ENCODE data around the gene OR6J1.
"Not testable (repeated sequence)": the region's sequence is repeated elsewhere in the genome, so short reads cannot be mapped to it uniquely, and the experiment has no call there.

OR6J1 gene

GRCh38 chr14:22650960-22651521 lies 6.9 kb upstream of the OR6J1 start:
- no peak for DNase-seq (ENCODE audit: low read depth in 3 of 3)

DNA sequence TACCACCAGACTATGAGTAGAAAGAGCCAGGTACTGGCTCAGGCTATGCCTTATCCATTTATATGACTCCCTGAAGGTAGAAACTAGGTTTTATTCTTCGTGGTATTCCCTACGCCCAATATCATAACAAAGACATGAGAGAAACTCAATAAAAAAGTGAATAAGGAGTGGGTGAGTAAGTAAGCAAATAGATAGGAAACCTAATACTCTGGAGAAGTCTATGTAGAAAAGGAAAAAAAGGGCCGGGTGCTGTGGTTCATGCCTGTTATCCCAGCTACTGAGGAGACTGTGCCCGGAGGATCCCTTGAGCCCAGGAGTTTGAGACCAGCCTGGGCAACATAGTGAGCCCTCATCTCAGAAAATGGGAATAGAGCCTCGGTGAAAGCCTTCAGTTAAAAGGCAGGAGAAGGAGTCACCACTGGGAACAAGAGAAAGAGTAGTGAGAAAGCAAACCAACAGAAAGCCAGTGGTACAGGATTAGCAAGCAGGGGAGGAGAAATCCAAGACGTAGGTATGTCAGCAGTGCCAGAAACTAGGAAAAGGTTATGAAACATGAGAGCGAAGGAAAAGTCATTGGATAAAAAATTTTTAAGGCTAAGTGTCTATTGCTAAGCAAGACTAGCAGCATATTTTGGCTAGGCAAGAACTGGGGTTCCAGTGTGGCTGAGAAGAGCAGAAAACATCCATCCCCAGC lies 6.0 kb upstream of the OR6J1 start:
- no peak for DNase-seq (ENCODE audit: low read depth in 3 of 3)

DNA sequence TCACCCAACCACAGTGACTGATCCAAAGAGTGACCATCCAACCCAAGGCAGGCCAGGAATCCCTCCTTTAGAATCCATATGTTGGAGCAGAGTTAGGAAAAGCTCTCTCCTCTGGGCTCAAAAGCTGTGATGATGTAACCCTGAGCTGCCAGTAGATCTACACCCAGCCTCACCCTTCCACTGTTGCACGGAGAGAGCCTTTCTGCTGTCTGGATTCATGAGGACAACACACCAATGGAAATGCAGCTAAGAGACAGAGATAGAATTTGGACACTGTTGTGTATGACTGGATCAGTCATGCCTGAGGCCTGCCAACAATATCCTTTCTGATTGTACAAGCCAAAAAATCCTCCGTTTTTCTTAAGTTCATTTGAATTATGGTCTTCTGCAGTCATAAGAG lies 4.4 kb upstream of the OR6J1 start:
- no peak for DNase-seq (ENCODE audit: low read depth in 3 of 3)

DNA sequence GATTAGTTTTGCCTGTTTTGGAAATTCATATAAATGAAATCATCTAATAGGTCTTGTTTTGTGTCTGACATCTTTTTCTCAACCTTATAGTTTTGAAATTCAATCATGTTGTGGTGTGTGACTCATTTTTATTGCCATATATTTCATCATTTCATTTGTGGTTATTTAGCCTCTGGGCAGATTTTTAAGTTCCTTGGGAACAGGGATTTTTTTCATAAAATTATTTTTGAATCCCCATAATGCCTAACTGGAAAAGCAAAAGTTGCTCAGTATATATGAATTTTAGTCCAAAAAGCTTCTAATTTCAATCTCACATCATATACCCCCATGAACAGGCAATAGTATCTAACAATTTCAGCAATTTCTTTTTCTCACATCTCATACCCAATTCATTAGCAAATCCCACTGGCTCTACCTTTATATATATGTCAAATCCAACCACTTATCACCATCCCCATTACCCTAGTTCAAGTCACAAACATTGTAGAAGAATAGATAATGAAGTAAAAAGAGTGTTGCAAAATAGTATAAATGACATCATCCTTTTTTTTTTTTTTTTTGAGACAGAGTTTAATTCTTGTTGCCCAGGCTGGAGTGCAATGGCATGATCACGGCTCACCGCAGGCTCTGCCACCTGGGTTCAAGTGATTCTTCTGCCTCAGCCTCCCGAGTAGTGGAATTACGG lies 2.6 kb upstream of the OR6J1 start:
- no peak for DNase-seq (ENCODE audit: low read depth in 3 of 3)

DNA sequence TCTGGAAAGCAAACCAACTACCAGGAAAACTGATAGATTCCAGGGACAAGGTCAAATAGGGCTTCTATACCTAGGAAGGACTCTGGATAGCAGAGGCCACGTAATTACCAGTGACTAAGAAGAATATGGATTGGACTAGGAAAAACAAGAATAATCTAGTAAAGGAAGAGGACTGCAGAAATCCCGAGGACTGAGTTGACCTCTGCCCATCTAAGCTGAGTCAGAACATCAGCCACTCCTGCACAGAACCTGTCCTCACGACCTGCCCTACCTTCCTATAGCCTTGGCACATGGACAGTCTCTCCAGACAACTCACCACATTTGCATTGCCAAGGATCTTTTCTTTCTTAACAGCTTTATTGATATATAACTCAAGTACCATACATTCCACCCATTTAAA lies 2.3 kb downstream of the OR6J1 start:
- DNase-seq (ENCODE audit: low read depth in 3 of 3): no peak

DNA sequence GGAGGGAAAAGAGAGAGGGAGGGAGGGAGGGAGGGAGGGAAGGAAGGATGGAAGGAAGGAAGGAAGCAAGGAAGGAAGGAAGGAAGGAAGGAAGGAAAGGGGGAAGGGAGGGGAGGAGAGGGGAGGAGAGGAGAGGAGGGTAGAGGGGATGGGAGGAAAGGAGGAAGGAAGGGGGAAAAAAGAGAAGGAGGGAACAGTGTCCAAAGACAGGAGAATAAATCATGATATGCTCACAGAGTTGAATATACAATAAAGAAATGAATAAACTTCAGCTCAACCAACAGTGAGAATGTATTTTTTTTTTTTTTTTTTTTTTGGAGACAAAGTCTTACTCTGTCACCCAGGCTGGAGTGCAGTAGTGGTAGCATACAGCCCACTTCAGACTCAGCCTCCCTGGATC lies 4.0 kb downstream of the OR6J1 start:
- no peak for DNase-seq (ENCODE audit: low read depth in 3 of 3)

- DNase-seq (ENCODE audit: low read depth in 3 of 3): not testable (repeated sequence)
These were observed 8.2 kb downstream of the OR6J1 start for GRCh38 chr14:22635980-22636379.

GRCh38 chr14:22634233-22634900 lies 9.8 kb downstream of the OR6J1 start:
- DNase-seq (ENCODE audit: low read depth in 3 of 3): no peak

DNA sequence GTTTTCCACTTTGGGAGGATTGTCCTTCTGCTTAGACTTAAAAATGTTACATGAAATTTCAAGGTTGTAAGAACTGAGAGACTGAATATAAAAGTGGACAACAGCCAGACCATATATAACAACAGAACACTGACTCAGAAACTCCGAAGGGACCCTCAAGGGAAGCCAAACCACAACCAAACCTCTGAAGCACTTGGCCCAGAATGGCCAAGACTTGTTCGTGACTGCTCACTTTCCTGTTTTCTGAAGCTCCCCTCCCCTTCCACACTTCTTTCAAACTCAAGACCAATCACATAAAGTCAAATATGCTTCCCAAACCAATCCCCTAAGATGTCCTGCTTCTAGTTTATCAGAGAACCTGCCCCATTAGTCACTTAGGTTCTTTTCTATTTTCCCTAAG lies 13.7 kb downstream of the OR6J1 start:
- DNase-seq (ENCODE audit: low read depth in 3 of 3): no peak

DNA sequence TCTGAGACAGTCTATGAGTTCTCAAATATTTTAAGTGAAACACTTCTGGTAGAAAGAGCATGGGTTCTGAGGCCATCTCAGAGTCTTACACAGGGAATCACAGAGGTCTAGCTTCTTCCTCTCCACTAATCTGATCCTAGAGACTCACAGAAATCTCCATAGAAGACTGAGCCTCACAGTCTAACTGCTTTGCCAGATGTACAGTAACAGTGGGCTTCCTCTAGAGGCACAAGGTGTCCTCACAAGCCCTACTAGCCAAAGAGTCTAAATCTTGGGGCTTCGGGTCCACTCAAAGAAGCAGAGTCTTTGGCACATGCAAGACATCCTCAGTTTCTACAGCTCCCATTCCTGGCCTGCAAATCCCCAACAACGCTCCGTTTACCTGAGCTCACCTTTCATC lies 14.1 kb downstream of the OR6J1 start:
- no peak for DNase-seq (ENCODE audit: low read depth in 3 of 3)

- DNase-seq (ENCODE audit: low read depth in 3 of 3): no peak
These were observed 14.8 kb downstream of the OR6J1 start for GRCh38 chr14:22629361-22629760.

- DNase-seq (ENCODE audit: low read depth in 3 of 3): no peak
These were observed 16.5 kb downstream of the OR6J1 start for GRCh38 chr14:22627506-22628263.

DNA sequence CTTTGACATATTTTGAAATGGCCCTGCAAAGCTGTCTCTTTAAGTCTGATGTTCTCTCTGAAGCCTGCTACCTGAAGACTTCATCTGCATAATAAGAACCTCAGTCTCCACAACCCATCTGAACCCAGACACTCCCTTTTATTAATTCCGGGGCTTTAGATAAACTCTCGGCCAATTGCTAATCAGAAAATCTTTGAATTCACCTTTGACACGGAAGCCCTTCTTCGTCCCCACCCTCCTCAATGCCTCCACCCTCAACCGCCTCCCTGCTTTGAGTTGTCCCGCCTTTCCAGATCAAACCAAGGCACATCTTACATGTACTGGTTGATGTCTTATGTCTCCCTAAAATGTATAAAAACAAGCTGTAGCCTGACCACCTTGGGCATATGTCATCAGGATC lies 17.6 kb downstream of the OR6J1 start:
- no peak for DNase-seq (ENCODE audit: low read depth in 3 of 3)

- no peak for DNase-seq (ENCODE audit: low read depth in 3 of 3)
These were observed 21.1 kb downstream of the OR6J1 start for GRCh38 chr14:22623047-22623446.

GRCh38 chr14:22622255-22622654 lies 21.9 kb downstream of the OR6J1 start:
- no peak for DNase-seq (ENCODE audit: low read depth in 3 of 3)

DNA sequence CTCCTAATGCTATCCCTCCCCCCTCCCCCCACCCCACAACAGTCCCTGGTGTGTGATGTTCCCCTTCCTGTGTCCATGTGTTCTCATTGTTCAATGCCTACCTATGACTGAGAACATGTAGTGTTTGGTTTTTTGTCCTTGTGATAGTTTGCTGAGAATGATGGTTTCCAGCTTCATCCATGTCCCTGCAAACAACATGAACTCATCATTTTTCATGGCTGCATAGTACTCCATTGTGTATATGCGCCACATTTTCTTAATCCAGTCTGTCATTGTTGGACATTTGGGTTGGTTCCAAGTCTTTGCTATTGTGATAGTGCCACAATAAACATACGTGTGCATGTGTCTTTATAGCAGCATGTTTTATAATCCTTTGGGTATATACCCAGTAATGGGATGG lies 28.4 kb downstream of the OR6J1 start:
- not testable (repeated sequence) for DNase-seq (ENCODE audit: low read depth in 3 of 3)

DNA sequence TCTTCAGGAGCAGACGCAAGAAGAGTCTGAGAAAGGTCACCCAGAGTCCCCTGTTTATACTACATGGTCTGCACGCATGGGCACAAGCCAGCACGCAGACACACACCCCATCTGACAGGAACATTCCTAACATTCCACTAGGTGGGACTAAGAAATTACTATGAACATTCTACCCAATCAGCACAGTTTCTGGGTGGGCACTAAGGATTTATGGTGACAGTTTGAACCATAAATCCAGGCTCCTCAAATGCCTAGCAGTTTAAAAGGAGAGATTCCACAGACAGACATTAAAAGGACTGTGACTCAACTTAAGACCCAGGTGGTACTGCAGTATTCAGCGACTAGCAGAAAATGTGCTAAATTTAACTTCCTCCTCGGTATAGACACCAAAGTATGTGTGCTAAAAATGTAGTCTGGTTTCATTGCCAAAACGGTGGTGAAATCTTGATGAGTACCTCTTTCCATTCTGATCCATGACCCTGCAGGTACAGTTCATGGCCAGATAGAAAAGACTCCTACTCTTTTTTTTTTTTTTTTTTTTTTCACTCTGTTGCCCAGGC lies 29.8 kb downstream of the OR6J1 start:
- no peak for DNase-seq (ENCODE audit: low read depth in 3 of 3)

DNA sequence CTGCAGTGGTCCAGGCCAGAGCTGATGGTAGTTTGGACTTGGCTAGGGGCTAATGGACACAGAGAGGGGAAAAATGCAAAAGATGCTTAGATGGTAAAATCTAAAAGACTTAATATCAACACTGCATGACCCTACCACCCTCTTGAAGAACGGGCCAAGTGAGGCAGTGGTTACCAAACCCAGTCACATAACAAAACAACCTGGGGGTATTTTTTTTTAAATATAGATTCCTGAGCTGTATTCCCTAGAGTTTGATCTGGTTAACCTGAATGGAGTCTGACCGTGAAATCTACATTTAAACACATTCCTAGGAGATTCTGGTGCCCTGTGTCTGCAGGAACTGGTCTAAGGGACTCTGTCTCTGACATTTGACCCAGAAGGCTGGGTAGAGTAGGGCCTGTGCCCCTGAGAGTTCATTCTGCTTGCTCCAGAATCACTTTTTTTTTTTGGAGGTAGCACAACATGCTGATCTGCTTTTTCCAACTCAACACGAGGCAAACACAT lies 30.4 kb downstream of the OR6J1 start:
- DNase-seq (ENCODE audit: low read depth in 3 of 3): no peak

GRCh38 chr14:22613106-22613695 lies 31.0 kb downstream of the OR6J1 start:
- no peak for DNase-seq (ENCODE audit: low read depth in 3 of 3)

GRCh38 chr14:22610931-22611330 lies 33.2 kb downstream of the OR6J1 start:
- DNase-seq (ENCODE audit: low read depth in 3 of 3): no peak

DNA sequence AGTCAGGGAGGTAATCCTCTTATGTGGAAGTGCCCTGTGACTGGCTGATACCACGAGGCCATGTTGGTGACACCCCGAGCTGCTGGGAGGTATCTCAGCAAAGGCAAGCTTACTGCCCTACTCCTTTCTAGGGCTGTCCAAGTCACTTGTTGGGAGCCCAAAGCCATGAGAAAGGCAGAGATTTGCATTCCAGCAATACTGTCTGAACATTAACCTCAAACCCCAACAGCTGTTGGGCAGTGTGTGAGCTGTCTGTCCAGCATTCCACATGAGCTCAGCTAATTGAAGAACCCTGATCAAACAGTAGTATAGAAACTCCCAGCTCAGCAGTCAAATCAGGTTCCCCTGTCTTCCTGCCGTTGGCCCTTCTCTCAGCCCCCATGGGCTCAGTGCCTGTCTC lies 36.9 kb downstream of the OR6J1 start:
- no peak for DNase-seq (ENCODE audit: low read depth in 3 of 3)

All from stimulated activated CD4-positive, alpha-beta T cell treated with anti-CD3 and anti-CD28 coated beads, TNF-alpha, amount 100 ng/mL, for 48 hours (primary cell).